IMR-90 (cell line): ENCODE results near the gene WNT11. TPM values are rescaled to one million over a fixed set of nuclear protein-coding genes. Genes with fewer than 3 reads are reported as not detected.

Experiments
- ATAC-seq: fragments of 200-7000 bp; cut with Tn5 transposase; 2 replicates; pipeline ENCODE4 v1.9.1; 2020; ENCODE audit warnings: low read depth, mild to moderate bottlenecking, moderate library complexity
- BruUV-seq: library from RNA; stranded (reverse); fragments of 400-500 nt; replicated peaks from 2 replicates; lab custom pipeline; 2021; lab: Mats Ljungman, UMichigan
- CTCF ChIA-PET: fragments of 300-600 bp; formaldehyde crosslinking; extraction: SDS; loops from one replicate; lab custom pipeline; 2021; ENCODE audit warnings: antibody characterized with exemption; lab: Yijun Ruan, JAX
- POLR2A ChIA-PET: fragments of 300-600 bp; sonication (Branson Sonifier 250); formaldehyde crosslinking; loops from one replicate; lab custom pipeline; 2022; ENCODE audit warnings: antibody characterized with exemption; ENCODE audit not compliant: unreplicated experiment; lab: Charles Lee
- DNase-seq: peaks from one replicate; pipeline ENCODE4 v3.0.0; 2013
- H2AFZ ChIP-seq: replicated peaks from 2 replicates; pipeline ENCODE3; 2013; ENCODE audit warnings: low read length, mild to moderate bottlenecking; ENCODE audit not compliant: poor library complexity
- H2AK5ac ChIP-seq: 2 replicates; pipeline ENCODE4 v1.6.1; 2013; ENCODE audit warnings: low read depth, low read length, inconsistent platforms
- H2AK9ac ChIP-seq: replicated peaks from 2 replicates; pipeline ENCODE3; 2013; ENCODE audit warnings: mild to moderate bottlenecking, low read depth, low read length, moderate library complexity; ENCODE audit not compliant: poor library complexity
- H2BK120ac ChIP-seq: 2 replicates; pipeline ENCODE4 v1.6.1; 2013; ENCODE audit warnings: low read depth, low read length, inconsistent platforms
- H2BK15ac ChIP-seq: 3 replicates; pipeline ENCODE4 v1.6.1; 2013; ENCODE audit warnings: low read depth, low read length, inconsistent platforms
- H2BK20ac ChIP-seq: 2 replicates; pipeline ENCODE4 v1.6.1; 2013; ENCODE audit warnings: low read depth, mild to moderate bottlenecking, inconsistent platforms, low read length, moderate library complexity
- H2BK5ac ChIP-seq: 2 replicates; pipeline ENCODE4 v1.6.1; 2013; ENCODE audit warnings: mild to moderate bottlenecking, low read depth, low read length, inconsistent platforms; ENCODE audit not compliant: poor library complexity, severe bottlenecking
- H3K14ac ChIP-seq: replicated peaks from 2 replicates; pipeline ENCODE4 v1.6.1; 2013; ENCODE audit warnings: low read depth, low read length, inconsistent platforms
- H3K18ac ChIP-seq: 2 replicates; pipeline ENCODE4 v1.6.1; 2013; ENCODE audit warnings: low read depth, low read length, control low read depth
- H3K23ac ChIP-seq: 2 replicates; pipeline ENCODE4 v1.6.1; 2013; ENCODE audit warnings: low read depth, low read length, inconsistent platforms
- H3K27ac ChIP-seq: 2 replicates; pipeline ENCODE4 v1.5.1; 2013; ENCODE audit warnings: mild to moderate bottlenecking, control low read depth, low read length; ENCODE audit not compliant: insufficient read depth
- H3K27me3 ChIP-seq: 2 replicates; pipeline ENCODE4 v1.6.1; 2013; ENCODE audit warnings: low read length; ENCODE audit not compliant: control insufficient read depth, insufficient read depth
- H3K36me3 ChIP-seq: 2 replicates; pipeline ENCODE4 v1.6.1; 2013; ENCODE audit warnings: low read length, mixed read lengths; ENCODE audit not compliant: control insufficient read depth, insufficient read depth
- H3K4ac ChIP-seq: 2 replicates; pipeline ENCODE4 v1.6.1; 2013; ENCODE audit warnings: low read depth, low read length, inconsistent platforms
- H3K4me1 ChIP-seq: 2 replicates; pipeline ENCODE4 v1.6.1; 2013; ENCODE audit warnings: low read length, mixed read lengths; ENCODE audit not compliant: control insufficient read depth, insufficient read depth
- H3K4me2 ChIP-seq: 2 replicates; pipeline ENCODE4 v1.6.1; 2013; ENCODE audit warnings: low read depth, mild to moderate bottlenecking, control low read depth, low read length, moderate library complexity
- H3K4me3 ChIP-seq: 2 replicates; pipeline ENCODE4 v1.5.1; 2013; ENCODE audit warnings: low read depth, mild to moderate bottlenecking, control low read depth, low read length, moderate library complexity; ENCODE audit not compliant: insufficient read depth
- H3K56ac ChIP-seq: 2 replicates; pipeline ENCODE4 v1.6.1; 2013; ENCODE audit warnings: low read length, inconsistent platforms; ENCODE audit not compliant: insufficient read depth; ENCODE audit errors: extremely low read depth
- H3K79me1 ChIP-seq, 2 experiments: 2 replicates each; pipeline ENCODE4 v1.6.1; 2013; ENCODE audit warnings: low read length in 2 of 2, inconsistent platforms in 1 of 2, low read depth in 1 of 2
- H3K9ac ChIP-seq: 2 replicates; pipeline ENCODE4 v1.6.1; 2013; ENCODE audit warnings: low read depth, low read length, control low read depth
- H3K9me1 ChIP-seq: 2 replicates; pipeline ENCODE4 v1.6.1; 2013; ENCODE audit warnings: low read length, inconsistent platforms; ENCODE audit not compliant: insufficient read depth
- H3K9me3 ChIP-seq: 2 replicates; pipeline ENCODE4 v1.6.1; 2013; ENCODE audit warnings: low read length; ENCODE audit not compliant: control insufficient read depth, insufficient read depth
- H4K20me1 ChIP-seq: 2 replicates; pipeline ENCODE4 v1.6.1; 2013; ENCODE audit warnings: low read length, inconsistent platforms; ENCODE audit not compliant: insufficient read depth
- H4K5ac ChIP-seq: 2 replicates; pipeline ENCODE4 v1.6.1; 2013; ENCODE audit warnings: mild to moderate bottlenecking, low read depth, low read length, control low read depth
- H4K8ac ChIP-seq, 2 experiments: 2 replicates each; pipeline ENCODE4 v1.6.1; 2013; ENCODE audit warnings: low read depth in 2 of 2, low read length in 2 of 2, control low read depth in 1 of 2, inconsistent platforms in 1 of 2
- H4K91ac ChIP-seq: 2 replicates; pipeline ENCODE4 v1.6.1; 2013; ENCODE audit warnings: low read depth, low read length, inconsistent platforms; ENCODE audit not compliant: insufficient read depth
- BHLHE40 ChIP-seq: fragments of 150-350 bp; IDR thresholded peaks from 2 replicates; pipeline ENCODE4 v1.6.1; 2016; ENCODE audit warnings: mild to moderate bottlenecking, low read depth, low read length
- CEBPB ChIP-seq: IDR thresholded peaks from 2 replicates; pipeline ENCODE4 v1.6.1; 2012; ENCODE audit warnings: low read depth, low read length, improper control_type of control experiment
- CHD1 ChIP-seq: IDR thresholded peaks from 2 replicates; pipeline ENCODE4 v1.6.1; 2012; ENCODE audit warnings: low read depth, low read length, improper control_type of control experiment
- FOS ChIP-seq: fragments of 150-350 bp; IDR thresholded peaks from 2 replicates; pipeline ENCODE4 v1.6.1; 2016; ENCODE audit warnings: low read depth, low read length
- MAZ ChIP-seq: IDR thresholded peaks from 2 replicates; pipeline ENCODE4 v1.6.1; 2012; ENCODE audit warnings: low read depth, mild to moderate bottlenecking, low read length, improper control_type of control experiment, moderate library complexity, borderline replicate concordance
- NFE2L2 ChIP-seq: fragments of 150-350 bp; IDR thresholded peaks from 2 replicates; pipeline ENCODE4 v1.6.1; 2016; ENCODE audit warnings: low read depth, mild to moderate bottlenecking, low read length
- POLR2A ChIP-seq: IDR thresholded peaks from 2 replicates; pipeline ENCODE4 v1.6.1; 2012; ENCODE audit warnings: mild to moderate bottlenecking, low read depth, low read length
- RAD21 ChIP-seq: IDR thresholded peaks from 2 replicates; pipeline ENCODE4 v1.6.1; 2012; ENCODE audit warnings: low read length, improper control_type of control experiment
- RCOR1 ChIP-seq: IDR thresholded peaks from 2 replicates; pipeline ENCODE4 v1.6.1; 2012; ENCODE audit warnings: mild to moderate bottlenecking, low read length, improper control_type of control experiment; ENCODE audit not compliant: insufficient replicate concordance
- SMC3 ChIP-seq: fragments of 150-350 bp; IDR thresholded peaks from 2 replicates; pipeline ENCODE4 v1.6.1; 2016; ENCODE audit warnings: low read depth, mild to moderate bottlenecking, antibody characterized with exemption, low read length, moderate library complexity
- WGBS, 2 experiments: methylation state at CpG; one replicate each; pipeline versions ENCODE4 v1.1.5 to v1.1.7; 2013; ENCODE audit warnings: missing lambda C conversion rate in 2 of 2; ENCODE audit not compliant: insufficient read length in 1 of 2; ENCODE audit errors: extremely low coverage in 2 of 2; 5-methylcytosine and 5-hydroxymethylcytosine counted together
- dilution Hi-C: fragments of 300-500 bp; cut with HindIII; formaldehyde crosslinking; loops from one replicate; pipeline ENCODE4 v1.14.3; 2018; ENCODE audit warnings: low sequenced_read_pairs; ENCODE audit not compliant: unreplicated experiment
- in situ Hi-C: fragments of 300-500 bp; cut with MboI; formaldehyde crosslinking; loops from 3 replicates; pipeline ENCODE4 v1.14.3; 2019; ENCODE audit warnings: low sequenced_read_pairs, inconsistent platforms, mixed read lengths
- intact Hi-C: fragments of 100-400 bp; cut with micrococcal nuclease; formaldehyde crosslinking; loops from 2 replicates; pipeline ENCODE4 v1.10.0; 2022
- polyA plus RNA-seq, 3 experiments: library from polyadenylated mRNA; depleted of rRNA; stranded (reverse); fragments of >200 nt; gene quantifications; 2 replicates each; pipeline ENCODE4 v1.2.3, GENCODE V29; 2012; ENCODE audit warnings: low replicate concordance in 1 of 3
- total RNA-seq: library from RNA; depleted of rRNA; stranded (reverse); fragments of >200 nt; gene quantifications from 2 replicates; pipeline ENCODE4 v1.2.3, GENCODE V29; 2012
- TF ChIP-seq, protein P1 (sequence below): conservative IDR thresholded peaks from 2 replicates; pipeline ENCODE4 v1.5.1; 2012; ENCODE audit warnings: mild to moderate bottlenecking, low read depth, low read length, improper control_type of control experiment
- TF ChIP-seq, protein P2 (sequence below): fragments of 150-350 bp; IDR thresholded peaks from 2 replicates; pipeline ENCODE4 v1.6.1; 2017; ENCODE audit warnings: mild to moderate bottlenecking, antibody characterized with exemption, low read length, low read depth

The WNT11 gene
- total and polyA plus RNA-seq, 2 of the 4 experiments (the other 2 are of a cell fraction) = 0.10 TPM; not detected in 1

DNA sequence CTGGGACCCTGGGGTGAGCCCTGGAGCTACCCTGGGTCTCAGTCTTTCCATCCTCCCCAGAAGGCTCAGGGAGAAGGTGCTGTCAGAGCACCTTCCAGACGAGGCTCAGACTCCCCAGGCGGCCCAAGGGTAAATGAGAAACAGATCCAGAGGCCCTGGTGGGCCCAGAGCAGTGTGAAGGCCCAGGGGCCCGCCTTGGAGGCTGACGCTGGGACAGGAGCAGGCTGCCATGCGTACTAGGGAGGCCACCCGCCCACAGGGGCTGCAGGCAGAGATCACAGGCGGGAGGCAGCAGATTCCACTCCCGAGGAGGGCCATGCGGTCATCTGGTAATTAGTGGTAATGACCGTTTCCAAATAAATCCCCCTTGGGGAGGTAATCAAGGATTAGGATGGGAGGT is 5.2 kb downstream of the WNT11 start:
- Histone ChIP-seq H3K4me3 (no peak overlapping the region), H2BK5ac (no peak overlapping the region), H3K4ac (no peak overlapping the region), H4K91ac (no peak overlapping the region), H3K56ac (no peak overlapping the region), H3K14ac (no peak overlapping the region), H3K9ac (no peak overlapping the region), H4K5ac (no peak overlapping the region), H4K8ac (no peak overlapping the region), H3K27ac (no peak overlapping the region), H3K4me1 (no peaks in the 10 kb centered on the region; the same call in 1 of the 2 replicates), H3K27me3 (peaks cover 74% of the 10 kb centered on the region), H3K23ac (no peak overlapping the region), H3K9me1 (no peaks in the 10 kb centered on the region), H4K20me1 (no peaks in the 10 kb centered on the region), H3K4me2 (no peak overlapping the region), H2AK9ac (no peak overlapping the region), H3K36me3 (no peaks in the 10 kb centered on the region), H2BK15ac (no peak overlapping the region), H2AK5ac (no peak overlapping the region), H2AFZ (no peak overlapping the region), H2BK20ac (no peak overlapping the region), H2BK120ac (no peak overlapping the region), H3K18ac (no peak overlapping the region), H3K9me3 (no peaks in the 10 kb centered on the region), H3K79me1 (no peaks in the 10 kb centered on the region)
- dilution Hi-C loops (no loop called here), intact Hi-C loops (loop anchor here (10.0 kb wide), 1 partner anchor 484 kb away; no protein-coding TSS in a partner anchor), in situ Hi-C loops (no loop called here)
- ChIA-PET POLR2A (no interaction called here), CTCF (no interaction called here)
- no TSS peak for BruUV-seq
- TF ChIP-seq RAD21 (no peak), CHD1 (no peak), SMC3 (no peak), BHLHE40 (no peak), NFE2L2 (no peak), RCOR1 (no peak), MAZ (no peak), FOS (no peak), CEBPB (no peak), POLR2A (no peak)
- TF ChIP-seq, protein P1, sequence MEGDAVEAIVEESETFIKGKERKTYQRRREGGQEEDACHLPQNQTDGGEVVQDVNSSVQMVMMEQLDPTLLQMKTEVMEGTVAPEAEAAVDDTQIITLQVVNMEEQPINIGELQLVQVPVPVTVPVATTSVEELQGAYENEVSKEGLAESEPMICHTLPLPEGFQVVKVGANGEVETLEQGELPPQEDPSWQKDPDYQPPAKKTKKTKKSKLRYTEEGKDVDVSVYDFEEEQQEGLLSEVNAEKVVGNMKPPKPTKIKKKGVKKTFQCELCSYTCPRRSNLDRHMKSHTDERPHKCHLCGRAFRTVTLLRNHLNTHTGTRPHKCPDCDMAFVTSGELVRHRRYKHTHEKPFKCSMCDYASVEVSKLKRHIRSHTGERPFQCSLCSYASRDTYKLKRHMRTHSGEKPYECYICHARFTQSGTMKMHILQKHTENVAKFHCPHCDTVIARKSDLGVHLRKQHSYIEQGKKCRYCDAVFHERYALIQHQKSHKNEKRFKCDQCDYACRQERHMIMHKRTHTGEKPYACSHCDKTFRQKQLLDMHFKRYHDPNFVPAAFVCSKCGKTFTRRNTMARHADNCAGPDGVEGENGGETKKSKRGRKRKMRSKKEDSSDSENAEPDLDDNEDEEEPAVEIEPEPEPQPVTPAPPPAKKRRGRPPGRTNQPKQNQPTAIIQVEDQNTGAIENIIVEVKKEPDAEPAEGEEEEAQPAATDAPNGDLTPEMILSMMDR = no peak
- TF ChIP-seq, protein P2, sequence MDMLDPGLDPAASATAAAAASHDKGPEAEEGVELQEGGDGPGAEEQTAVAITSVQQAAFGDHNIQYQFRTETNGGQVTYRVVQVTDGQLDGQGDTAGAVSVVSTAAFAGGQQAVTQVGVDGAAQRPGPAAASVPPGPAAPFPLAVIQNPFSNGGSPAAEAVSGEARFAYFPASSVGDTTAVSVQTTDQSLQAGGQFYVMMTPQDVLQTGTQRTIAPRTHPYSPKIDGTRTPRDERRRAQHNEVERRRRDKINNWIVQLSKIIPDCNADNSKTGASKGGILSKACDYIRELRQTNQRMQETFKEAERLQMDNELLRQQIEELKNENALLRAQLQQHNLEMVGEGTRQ = no peak
- ATAC-seq (no peak), DNase-seq (no peak)
- WGBS, 2 experiments = 85% methylated on average over 5 of the region's 10 CpGs; no CpG with 5 or more reads in 1 of the 2 experiments
